DOHH2 (cell line): ENCODE results near the gene PCSK1N.

Source experiments
- EZH2phosphoT487 ChIP-seq: fragments of 200-600 bp; sonication (generic); IDR thresholded peaks from 2 replicates; pipeline ENCODE4 v1.6.1; 2017; ENCODE audit warnings: borderline replicate concordance, mild to moderate bottlenecking, antibody characterized with exemption, low read length, moderate library complexity, mixed read lengths
- TF ChIP-seq, protein P1 (sequence below): fragments of 200-600 bp; sonication (generic); IDR thresholded peaks from one replicate; pipeline ENCODE4 v1.5.1; 2014; ENCODE audit warnings: antibody characterized with exemption, mild to moderate bottlenecking, low read depth, low read length; ENCODE audit not compliant: poor library complexity, severe bottlenecking

DNA sequence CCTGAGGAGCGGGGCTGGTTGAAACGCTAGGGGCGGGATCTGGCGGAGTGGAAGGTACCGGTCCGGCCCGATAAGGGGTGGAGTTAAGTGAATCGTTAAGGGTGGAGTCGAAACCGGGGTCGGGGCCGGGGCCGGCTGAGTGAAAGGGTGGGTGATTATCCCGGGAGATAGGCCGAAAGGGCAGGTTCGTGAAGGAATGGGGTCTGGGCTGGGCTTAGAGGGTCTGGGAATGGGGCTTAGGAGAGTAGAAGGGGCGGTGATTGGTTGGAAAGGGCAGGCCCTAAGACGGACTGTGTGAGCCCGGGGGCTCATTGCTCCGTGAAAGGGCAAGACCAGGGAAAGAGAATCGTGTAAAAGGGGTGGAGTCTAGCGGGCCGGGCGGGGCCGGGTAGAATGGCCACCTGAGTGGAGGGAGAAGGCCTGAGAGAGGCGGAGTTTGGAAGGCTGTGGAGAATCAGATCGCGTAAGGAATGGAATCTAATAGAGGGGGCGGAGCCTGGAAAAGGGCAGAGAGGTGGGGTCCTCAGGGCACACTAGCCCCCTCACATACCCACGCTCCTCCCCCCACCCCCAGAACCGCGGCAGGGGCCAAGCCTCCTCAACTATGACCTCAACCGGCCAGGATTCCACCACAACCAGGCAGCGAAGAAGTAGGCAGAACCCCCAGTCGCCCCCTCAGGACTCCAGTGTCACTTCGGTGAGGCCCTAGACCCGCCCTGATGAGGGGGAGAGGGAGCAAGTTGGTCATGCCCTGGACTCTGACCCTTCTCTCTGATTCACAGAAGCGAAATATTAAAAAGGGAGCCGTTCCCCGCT is 33.1 kb downstream of the PCSK1N start:
- TF ChIP-seq, protein P1, sequence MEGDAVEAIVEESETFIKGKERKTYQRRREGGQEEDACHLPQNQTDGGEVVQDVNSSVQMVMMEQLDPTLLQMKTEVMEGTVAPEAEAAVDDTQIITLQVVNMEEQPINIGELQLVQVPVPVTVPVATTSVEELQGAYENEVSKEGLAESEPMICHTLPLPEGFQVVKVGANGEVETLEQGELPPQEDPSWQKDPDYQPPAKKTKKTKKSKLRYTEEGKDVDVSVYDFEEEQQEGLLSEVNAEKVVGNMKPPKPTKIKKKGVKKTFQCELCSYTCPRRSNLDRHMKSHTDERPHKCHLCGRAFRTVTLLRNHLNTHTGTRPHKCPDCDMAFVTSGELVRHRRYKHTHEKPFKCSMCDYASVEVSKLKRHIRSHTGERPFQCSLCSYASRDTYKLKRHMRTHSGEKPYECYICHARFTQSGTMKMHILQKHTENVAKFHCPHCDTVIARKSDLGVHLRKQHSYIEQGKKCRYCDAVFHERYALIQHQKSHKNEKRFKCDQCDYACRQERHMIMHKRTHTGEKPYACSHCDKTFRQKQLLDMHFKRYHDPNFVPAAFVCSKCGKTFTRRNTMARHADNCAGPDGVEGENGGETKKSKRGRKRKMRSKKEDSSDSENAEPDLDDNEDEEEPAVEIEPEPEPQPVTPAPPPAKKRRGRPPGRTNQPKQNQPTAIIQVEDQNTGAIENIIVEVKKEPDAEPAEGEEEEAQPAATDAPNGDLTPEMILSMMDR: no peak
- no peak for TF ChIP-seq EZH2phosphoT487
